K562 (cell line): ENCODE results near the gene HPSE2. TPM values are rescaled to one million over a fixed set of nuclear protein-coding genes. Genes with fewer than 3 reads are reported as not detected.

ENCODE experiments used
- ATAC-seq: fragments of 200-7000 bp; cut with Tn5 transposase; 3 replicates; pipeline ENCODE4 v1.9.1; 2020; ENCODE audit warnings: moderate library complexity
- BruUV-seq: library from RNA; stranded (reverse); fragments of 400-500 nt; replicated peaks from 2 replicates; lab custom pipeline; 2021; lab: Mats Ljungman, UMichigan
- CTCF ChIA-PET: fragments of 300-600 bp; formaldehyde crosslinking; extraction: SDS; loops from one replicate; lab custom pipeline; 2021; ENCODE audit warnings: low intra/inter-chr PET ratio; lab: Yijun Ruan, JAX
- POLR2A ChIA-PET: fragments of 300-600, 350-650 bp; sonication (Branson Sonifier 250); formaldehyde crosslinking; extraction: SDS; loops from one replicate; lab custom pipeline; 2021; ENCODE audit warnings: antibody characterized with exemption, inconsistent platforms; lab: Yijun Ruan, JAX
- DNase-seq, 4 experiments: peaks; one replicate each; pipeline versions ENCODE4 v3.0.0 to v3.0.0-alpha.2; 2011 to 2018; ENCODE audit warnings: low spot score in 3 of 4, mixed read lengths in 3 of 4; ENCODE audit errors: extremely low read depth in 1 of 4
- FAIRE-seq: peaks from 2 replicates; lab custom pipeline; 2011; peaks lifted over from hg19 to GRCh38; lab: Jason Lieb, UNC
- H2AFZ ChIP-seq: 2 replicates; pipeline ENCODE4 v1.6.0; 2011; ENCODE audit warnings: low read depth, low read length, control low read depth, inconsistent platforms
- H3K27ac ChIP-seq: fragments of 200-600 bp; 3 replicates; pipeline ENCODE4 v1.8.0; 2011; ENCODE audit warnings: low read depth, mild to moderate bottlenecking, control low read depth, inconsistent platforms, low read length, moderate library complexity, mixed read lengths; ENCODE audit errors: extremely low read depth
- H3K27me3 ChIP-seq, 2 experiments: fragments of 300-600 bp in 1 of 2; 2 replicates in 1 of 2; 3 replicates in 1 of 2; pipeline versions ENCODE4 v1.6.0 to v1.8.0; 2011; ENCODE audit warnings: inconsistent platforms in 2 of 2, low read length in 2 of 2, mild to moderate bottlenecking in 1 of 2, mixed read lengths in 1 of 2, moderate library complexity in 1 of 2; ENCODE audit not compliant: control insufficient read depth in 2 of 2, insufficient read depth in 2 of 2
- H3K36me3 ChIP-seq: fragments of 300-600 bp; 3 replicates; pipeline ENCODE4 v1.8.0; 2011; ENCODE audit warnings: mild to moderate bottlenecking, low read length, inconsistent platforms; ENCODE audit not compliant: control insufficient read depth, insufficient read depth
- H3K4me1 ChIP-seq, 2 experiments: fragments of 200-600 bp in 1 of 2; replicated peaks in 1 of 2; 2 replicates in 1 of 2; 3 replicates in 1 of 2; pipeline versions ENCODE4 v1.5.1 to v1.8.0; 2011; ENCODE audit warnings: inconsistent platforms in 2 of 2, low read length in 2 of 2, mild to moderate bottlenecking in 1 of 2, mixed read lengths in 1 of 2, moderate library complexity in 1 of 2; ENCODE audit not compliant: control insufficient read depth in 2 of 2, insufficient read depth in 2 of 2
- H3K4me2 ChIP-seq: 2 replicates; pipeline ENCODE4 v1.6.1; 2011; ENCODE audit warnings: low read length, control low read depth, inconsistent platforms, mixed read lengths; ENCODE audit not compliant: insufficient read depth
- H3K4me3 ChIP-seq: fragments of 200-600 bp; sonication (generic), shearing (Covaris generic); 2 replicates; pipeline ENCODE4 v1.5.1; 2016; ENCODE audit warnings: control low read depth, inconsistent platforms
- H3K79me2 ChIP-seq: fragments of 200-600 bp; 3 replicates; pipeline ENCODE4 v1.8.0; 2011; ENCODE audit warnings: low read length, inconsistent platforms; ENCODE audit not compliant: control insufficient read depth, insufficient read depth
- H3K9ac ChIP-seq, 2 experiments: 2 replicates each; pipeline versions ENCODE4 v1.6.0 to v1.6.1; 2011; ENCODE audit warnings: low read depth in 2 of 2, low read length in 2 of 2, control low read depth in 1 of 2, inconsistent platforms in 1 of 2, mild to moderate bottlenecking in 1 of 2, mixed read lengths in 1 of 2; ENCODE audit not compliant: insufficient read depth in 1 of 2
- H3K9me1 ChIP-seq: one replicate; pipeline ENCODE4 v1.6.0; 2011; ENCODE audit warnings: inconsistent platforms, mild to moderate bottlenecking, low read length, moderate library complexity; ENCODE audit not compliant: control insufficient read depth, insufficient read depth
- H3K9me3 ChIP-seq: replicated peaks from 2 replicates; pipeline ENCODE4 v1.5.1; 2011; ENCODE audit warnings: low read depth, low read length, inconsistent platforms; ENCODE audit not compliant: control insufficient read depth, insufficient read depth
- H4K20me1 ChIP-seq: replicated peaks from 2 replicates; pipeline ENCODE4 v1.6.1; 2011; ENCODE audit warnings: low read length, inconsistent platforms, mixed read lengths; ENCODE audit not compliant: control insufficient read depth, insufficient read depth
- CBFA2T2 ChIP-seq: fragments of 450-650 bp; conservative IDR thresholded peaks from 2 replicates; pipeline ENCODE4 v1.6.1; 2017; ENCODE audit warnings: mild to moderate bottlenecking
- ELK3 ChIP-seq: fragments of 450-650 bp; formaldehyde crosslinking; IDR thresholded peaks from 2 replicates; pipeline ENCODE4 v1.4.0; 2020; ENCODE audit warnings: mild to moderate bottlenecking
- ETV6 ChIP-seq, 3 experiments: fragments of 150-350 bp in 1 of 3; sonication (generic) in 1 of 3; formaldehyde crosslinking in 1 of 3; IDR thresholded peaks; 2 replicates each; pipeline versions ENCODE4 v1.6.1 to v1.8.0; 2014 to 2022; ENCODE audit warnings: borderline replicate concordance in 2 of 3, low read depth in 2 of 3, antibody characterized with exemption in 1 of 3, low read length in 1 of 3, mild to moderate bottlenecking in 1 of 3, missing genetic modification reagents in 1 of 3
- GABPA ChIP-seq: fragments of 200-800 bp; sonication (Bioruptor generic); conservative IDR thresholded peaks from 2 replicates; pipeline ENCODE4 v1.6.1; 2016; ENCODE audit warnings: low read depth, missing genetic modification characterization, missing compliant biosample characterization
- HINFP ChIP-seq: fragments of 450-650 bp; conservative IDR thresholded peaks from 2 replicates; pipeline ENCODE4 v1.6.1; 2016; ENCODE audit warnings: missing genetic modification characterization, low read depth, mild to moderate bottlenecking, control low read depth, missing compliant biosample characterization
- NR2C1 ChIP-seq, 2 experiments: fragments of 450-650 bp; IDR thresholded peaks; 2 replicates each; pipeline ENCODE4 v1.6.1; 2017; ENCODE audit warnings: mild to moderate bottlenecking in 2 of 2, antibody characterized with exemption in 1 of 2, inconsistent platforms in 1 of 2, missing compliant biosample characterization in 1 of 2, missing genetic modification characterization in 1 of 2
- OTX1 ChIP-seq: fragments of 450-650 bp; formaldehyde crosslinking; IDR thresholded peaks from 2 replicates; pipeline ENCODE4 v1.4.0; 2022; ENCODE audit warnings: mild to moderate bottlenecking
- PRMT5 ChIP-seq: sonication (generic); formaldehyde crosslinking; IDR thresholded peaks from 2 replicates; pipeline ENCODE4 v1.5.0; 2020; ENCODE audit warnings: missing genetic modification reagents
- SMAD3 ChIP-seq: fragments of 450-650 bp; formaldehyde crosslinking; conservative IDR thresholded peaks from 2 replicates; pipeline ENCODE4 v1.4.0; 2020; ENCODE audit warnings: mild to moderate bottlenecking
- ZFP30 ChIP-seq: fragments of 250-450 bp; sonication (Bioruptor Pico); IDR thresholded peaks from 2 replicates; pipeline ENCODE4 v1.8.0; 2022; ENCODE audit warnings: moderate library complexity, mild to moderate bottlenecking, inconsistent platforms, borderline replicate concordance
- ZNF780A ChIP-seq: fragments of 250-450 bp; sonication (Bioruptor Pico); IDR thresholded peaks from 2 replicates; pipeline ENCODE4 v1.5.0; 2021; ENCODE audit warnings: mild to moderate bottlenecking
- ZSCAN29 ChIP-seq: fragments of 450-650 bp; IDR thresholded peaks from 2 replicates; pipeline ENCODE4 v1.6.1; 2017
- in situ Hi-C: fragments of 300-500 bp; cut with MboI; formaldehyde crosslinking; loops from 4 replicates; pipeline ENCODE4 v1.15.0; 2018; ENCODE audit warnings: inconsistent platforms, mixed read lengths
- intact Hi-C: fragments of 100-400 bp; cut with micrococcal nuclease; formaldehyde crosslinking; loops from 2 replicates; pipeline ENCODE4 v1.14.2; 2022
- polyA plus RNA-seq, 8 experiments: library from polyadenylated mRNA; depleted of rRNA in 4 of 8; stranded (reverse) in 5 of 8; unstranded in 3 of 8; fragments of >200 nt; fragmentation: Nextera tagmentation in 2 of 8; fragmentation: Illumina TruSeq in 1 of 8; extraction: Ambion mirVana in 2 of 8; extraction: Trizol in 1 of 8; gene quantifications; 2 replicates each; pipeline versions ENCODE4 v1.2.1 to v1.2.3, GENCODE V29; 2011 to 2014; ENCODE audit warnings: inconsistent platforms in 1 of 8, missing spikeins in 1 of 8
- total RNA-seq, 7 experiments: library from RNA; depleted of rRNA in 6 of 7; stranded (reverse); fragments of >200 nt in 6 of 7; fragmentation: Illumina TruSeq in 2 of 7; extraction: Trizol in 2 of 7; gene quantifications; 2 replicates each; pipeline versions ENCODE4 v1.2.1 to v1.2.3, GENCODE V29; 2011 to 2021; ENCODE audit warnings: low replicate concordance in 1 of 7
- TF ChIP-seq, protein P1 (sequence below): fragments of 150-350 bp; IDR thresholded peaks from 2 replicates; pipeline ENCODE4 v1.6.1; 2014; ENCODE audit warnings: low read depth, mild to moderate bottlenecking, low read length, borderline replicate concordance
- TF ChIP-seq, protein P2 (sequence below), 2 experiments: IDR thresholded peaks; 2 replicates each; pipeline ENCODE4 v1.6.1; 2012; ENCODE audit warnings: improper control_type of control experiment in 2 of 2, low read depth in 2 of 2, low read length in 2 of 2, borderline replicate concordance in 1 of 2

The HPSE2 gene
- total and polyA plus RNA-seq, 9 of the 15 experiments (the other 6 are each of a cell fraction or from before 2014, with no cell fraction given), result 0.03 to 0.10 (median 0.04) TPM; not detected in 2

- no peak overlapping the region for H2AFZ ChIP-seq
- intact Hi-C loops (no loop called here), in situ Hi-C loops (no loop called here)
- ChIA-PET POLR2A (no interaction called here), CTCF (no interaction called here)
- H3K4me2 ChIP-seq, result no peak overlapping the region
- no peaks in the 10 kb centered on the region for H3K36me3 ChIP-seq
- 0 out of 5 replicates have a peak, but pooled peaks cover 0 to 3% of the 10 kb centered on the region in 2 experiments for H3K27me3 ChIP-seq
- no peaks in the 10 kb centered on the region for H3K9me1 ChIP-seq
- DNase-seq (no peak), ATAC-seq (no peak), FAIRE-seq (no peak)
- no peaks in the 10 kb centered on the region for H3K79me2 ChIP-seq
- no peak overlapping the region for H3K4me3 ChIP-seq
- H3K27ac ChIP-seq, result no peak overlapping the region
- no peaks in the 10 kb centered on the region for H3K9me3 ChIP-seq
- H3K4me1 ChIP-seq, result no peaks in the 10 kb centered on the region
- no peak overlapping the region for H3K9ac ChIP-seq
- no peaks in the 10 kb centered on the region for H4K20me1 ChIP-seq
- no TSS peak for BruUV-seq
- no peak for TF ChIP-seq ZNF780A (CRISPR knock-in tag)
- TF ChIP-seq PRMT5 (CRISPR knock-in tag), result no peak
- no peak for TF ChIP-seq HINFP
- TF ChIP-seq ETV6 (IDR thresholded peaks at IDR 0.05; ENCODE audit: borderline replicate concordance in 1 of 2, low read depth in 2 of 2, low read length in 1 of 2), result no peak
- no peak for TF ChIP-seq ETV6 (CRISPR knock-in tag; IDR thresholded peaks at IDR 0.05; ENCODE audit: borderline replicate concordance)
- no peak for TF ChIP-seq NR2C1 (IDR thresholded peaks at IDR 0.05)
- TF ChIP-seq NR2C1 (tag; IDR thresholded peaks at IDR 0.05), result no peak
- no peak for TF ChIP-seq GABPA
- no peak for TF ChIP-seq SMAD3
- no peak for TF ChIP-seq ELK3 (CRISPR knock-in tag)
- no peak for TF ChIP-seq OTX1
- TF ChIP-seq ZFP30 (CRISPR knock-in tag), result no peak
- TF ChIP-seq, protein P1, sequence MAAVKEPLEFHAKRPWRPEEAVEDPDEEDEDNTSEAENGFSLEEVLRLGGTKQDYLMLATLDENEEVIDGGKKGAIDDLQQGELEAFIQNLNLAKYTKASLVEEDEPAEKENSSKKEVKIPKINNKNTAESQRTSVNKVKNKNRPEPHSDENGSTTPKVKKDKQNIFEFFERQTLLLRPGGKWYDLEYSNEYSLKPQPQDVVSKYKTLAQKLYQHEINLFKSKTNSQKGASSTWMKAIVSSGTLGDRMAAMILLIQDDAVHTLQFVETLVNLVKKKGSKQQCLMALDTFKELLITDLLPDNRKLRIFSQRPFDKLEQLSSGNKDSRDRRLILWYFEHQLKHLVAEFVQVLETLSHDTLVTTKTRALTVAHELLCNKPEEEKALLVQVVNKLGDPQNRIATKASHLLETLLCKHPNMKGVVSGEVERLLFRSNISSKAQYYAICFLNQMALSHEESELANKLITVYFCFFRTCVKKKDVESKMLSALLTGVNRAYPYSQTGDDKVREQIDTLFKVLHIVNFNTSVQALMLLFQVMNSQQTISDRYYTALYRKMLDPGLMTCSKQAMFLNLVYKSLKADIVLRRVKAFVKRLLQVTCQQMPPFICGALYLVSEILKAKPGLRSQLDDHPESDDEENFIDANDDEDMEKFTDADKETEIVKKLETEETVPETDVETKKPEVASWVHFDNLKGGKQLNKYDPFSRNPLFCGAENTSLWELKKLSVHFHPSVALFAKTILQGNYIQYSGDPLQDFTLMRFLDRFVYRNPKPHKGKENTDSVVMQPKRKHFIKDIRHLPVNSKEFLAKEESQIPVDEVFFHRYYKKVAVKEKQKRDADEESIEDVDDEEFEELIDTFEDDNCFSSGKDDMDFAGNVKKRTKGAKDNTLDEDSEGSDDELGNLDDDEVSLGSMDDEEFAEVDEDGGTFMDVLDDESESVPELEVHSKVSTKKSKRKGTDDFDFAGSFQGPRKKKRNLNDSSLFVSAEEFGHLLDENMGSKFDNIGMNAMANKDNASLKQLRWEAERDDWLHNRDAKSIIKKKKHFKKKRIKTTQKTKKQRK, result no peak
- no peak for TF ChIP-seq CBFA2T2
- TF ChIP-seq, protein P2, sequence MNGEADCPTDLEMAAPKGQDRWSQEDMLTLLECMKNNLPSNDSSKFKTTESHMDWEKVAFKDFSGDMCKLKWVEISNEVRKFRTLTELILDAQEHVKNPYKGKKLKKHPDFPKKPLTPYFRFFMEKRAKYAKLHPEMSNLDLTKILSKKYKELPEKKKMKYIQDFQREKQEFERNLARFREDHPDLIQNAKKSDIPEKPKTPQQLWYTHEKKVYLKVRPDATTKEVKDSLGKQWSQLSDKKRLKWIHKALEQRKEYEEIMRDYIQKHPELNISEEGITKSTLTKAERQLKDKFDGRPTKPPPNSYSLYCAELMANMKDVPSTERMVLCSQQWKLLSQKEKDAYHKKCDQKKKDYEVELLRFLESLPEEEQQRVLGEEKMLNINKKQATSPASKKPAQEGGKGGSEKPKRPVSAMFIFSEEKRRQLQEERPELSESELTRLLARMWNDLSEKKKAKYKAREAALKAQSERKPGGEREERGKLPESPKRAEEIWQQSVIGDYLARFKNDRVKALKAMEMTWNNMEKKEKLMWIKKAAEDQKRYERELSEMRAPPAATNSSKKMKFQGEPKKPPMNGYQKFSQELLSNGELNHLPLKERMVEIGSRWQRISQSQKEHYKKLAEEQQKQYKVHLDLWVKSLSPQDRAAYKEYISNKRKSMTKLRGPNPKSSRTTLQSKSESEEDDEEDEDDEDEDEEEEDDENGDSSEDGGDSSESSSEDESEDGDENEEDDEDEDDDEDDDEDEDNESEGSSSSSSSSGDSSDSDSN (IDR thresholded peaks at IDR 0.05; ENCODE audit: borderline replicate concordance in 1 of 2, low read depth in 2 of 2, low read length in 2 of 2), result no peak
- no peak for TF ChIP-seq ZSCAN29
Measured at GRCh38 chr10:98474628-98475027, 761.0 kb downstream of the HPSE2 start.
